Measurements from ENCODE around the gene PAQR8.

- TF ChIP-seq EZH2phosphoT487 (conservative IDR thresholded peaks at IDR 0.05; ENCODE audit: low read length) (no peak), CTCF (IDR thresholded peaks at IDR 0.05; ENCODE audit: insufficient read depth, low read length, poor library complexity, severe bottlenecking) (no peak)
Measured at GRCh38 chr6:52438926-52439325, 77.0 kb downstream of the PAQR8 start.
